ENCODE data around the gene HDAC5. TPM values are rescaled to one million over a fixed set of nuclear protein-coding genes. Genes with fewer than 3 reads are reported as not detected.
"Not testable (repeated sequence)": the region's sequence is repeated elsewhere in the genome, so short reads cannot be mapped to it uniquely, and the experiment has no call there.

Gene HDAC5
- total RNA-seq, 1 experiment from 2014 or later = 298 TPM

GRCh38 chr17:44110823-44111633, 12.4 kb downstream of the HDAC5 start:
- peak; percentile 99 to 100 for DNase-seq (ENCODE audit: low read depth in 1 of 2, low spot score in 2 of 2)
- Histone ChIP-seq H3K36me3 (peaks cover 23% of the 10 kb centered on the region), H3K9me3 (replicated peaks) (no peaks in the 10 kb centered on the region), H3K27ac (peak overlapping the region; percentile 11), H3K27me3 (replicated peaks) (no peaks in the 10 kb centered on the region), H3K4me1 (replicated peaks) (peaks cover 63% of the 10 kb centered on the region), H3K4me3 (peak overlapping the region; percentile 44)

- Histone ChIP-seq H3K36me3 (peaks cover 28% of the 10 kb centered on the region), H3K27me3 (replicated peaks) (no peaks in the 10 kb centered on the region), H3K4me3 (peak overlapping the region; percentile 44), H3K4me1 (replicated peaks) (peaks cover 56% of the 10 kb centered on the region), H3K27ac (peak overlapping the region; percentile 11), H3K9me3 (replicated peaks) (no peaks in the 10 kb centered on the region)
- DNase-seq (ENCODE audit: low read depth in 1 of 2, low spot score in 2 of 2) = no peak
Measured at GRCh38 chr17:44110011-44110686, 13.3 kb downstream of the HDAC5 start.

GRCh38 chr17:44109312-44109630, 14.2 kb downstream of the HDAC5 start:
- no peaks in the 10 kb centered on the region for H3K27me3 ChIP-seq (replicated peaks)
- H3K36me3 ChIP-seq = peaks cover 35% of the 10 kb centered on the region
- H3K9me3 ChIP-seq (replicated peaks) = no peaks in the 10 kb centered on the region
- H3K4me1 ChIP-seq (replicated peaks) = peaks cover 54% of the 10 kb centered on the region
- H3K27ac ChIP-seq = peak overlapping the region; percentile 38
- H3K4me3 ChIP-seq = peak overlapping the region; percentile 44
- no peak for DNase-seq (ENCODE audit: low read depth in 1 of 2, low spot score in 2 of 2)

GRCh38 chr17:44108440-44109311, 14.8 kb downstream of the HDAC5 start:
- Histone ChIP-seq H3K4me1 (replicated peaks) (peaks cover 54% of the 10 kb centered on the region), H3K36me3 (peaks cover 38% of the 10 kb centered on the region), H3K27me3 (replicated peaks) (no peaks in the 10 kb centered on the region), H3K9me3 (replicated peaks) (no peaks in the 10 kb centered on the region), H3K4me3 (peak overlapping the region; percentile 44), H3K27ac (peak overlapping the region; percentile 59)
- peak; percentile 99 for DNase-seq (ENCODE audit: low read depth in 1 of 2, low spot score in 2 of 2)

- Histone ChIP-seq H3K4me1 (replicated peaks) (peaks cover 67% of the 10 kb centered on the region), H3K27ac (no peak overlapping the region), H3K4me3 (no peak overlapping the region)
Measured at GRCh38 chr17:44106801-44107200, 16.6 kb downstream of the HDAC5 start.

GRCh38 chr17:44105941-44106340, 17.5 kb downstream of the HDAC5 start:
- Histone ChIP-seq H3K4me3 (no peak overlapping the region), H3K27me3 (replicated peaks) (no peaks in the 10 kb centered on the region), H3K9me3 (replicated peaks) (no peaks in the 10 kb centered on the region), H3K36me3 (peaks cover 56% of the 10 kb centered on the region), H3K27ac (no peak overlapping the region), H3K4me1 (replicated peaks) (peaks cover 67% of the 10 kb centered on the region)
- DNase-seq (ENCODE audit: low read depth in 1 of 2, low spot score in 2 of 2) = no peak

More at GRCh38 chr17:44106801-44107200, 16.6 kb downstream of the HDAC5 start:
- Histone ChIP-seq H3K36me3 (peaks cover 51% of the 10 kb centered on the region), H3K27me3 (replicated peaks) (no peaks in the 10 kb centered on the region), H3K9me3 (replicated peaks) (no peaks in the 10 kb centered on the region)
- no peak for DNase-seq (ENCODE audit: low read depth in 1 of 2, low spot score in 2 of 2)

GRCh38 chr17:44105483-44105882, 18.0 kb downstream of the HDAC5 start:
- Histone ChIP-seq H3K27ac (no peak overlapping the region), H3K9me3 (replicated peaks) (no peaks in the 10 kb centered on the region), H3K4me1 (replicated peaks) (peaks cover 67% of the 10 kb centered on the region), H3K27me3 (replicated peaks) (no peaks in the 10 kb centered on the region), H3K36me3 (peaks cover 56% of the 10 kb centered on the region), H3K4me3 (no peak overlapping the region)
- peak in 1 of 2 experiments; percentile 48 for DNase-seq (ENCODE audit: low read depth in 1 of 2, low spot score in 2 of 2)

- DNase-seq (ENCODE audit: low read depth in 1 of 2, low spot score in 2 of 2) = no peak
- Histone ChIP-seq H3K4me1 (replicated peaks) (peaks cover 68% of the 10 kb centered on the region), H3K9me3 (replicated peaks) (no peaks in the 10 kb centered on the region), H3K27ac (no peak overlapping the region), H3K27me3 (replicated peaks) (no peaks in the 10 kb centered on the region), H3K4me3 (no peak overlapping the region), H3K36me3 (peaks cover 56% of the 10 kb centered on the region)
Measured at GRCh38 chr17:44102849-44103622, 20.4 kb downstream of the HDAC5 start.

- not testable (repeated sequence) for H3K9me3 ChIP-seq (replicated peaks); H3K4me3 ChIP-seq; H3K27me3 ChIP-seq (replicated peaks); DNase-seq (ENCODE audit: low read depth in 1 of 2, low spot score in 2 of 2)
- H3K36me3 ChIP-seq = peaks cover 52% of the 10 kb centered on the region
- peak overlapping the region; percentile 92 for H3K27ac ChIP-seq
- peaks cover 68% of the 10 kb centered on the region for H3K4me1 ChIP-seq (replicated peaks)
Measured at GRCh38 chr17:44101858-44102257, 21.6 kb downstream of the HDAC5 start.

GRCh38 chr17:44097110-44097958, 26.1 kb downstream of the HDAC5 start:
- Histone ChIP-seq H3K4me3 (no peak overlapping the region), H3K36me3 (peaks cover 34% of the 10 kb centered on the region), H3K27me3 (replicated peaks) (no peaks in the 10 kb centered on the region), H3K4me1 (replicated peaks) (peaks cover 76% of the 10 kb centered on the region), H3K27ac (peak overlapping the region; percentile 94), H3K9me3 (replicated peaks) (no peaks in the 10 kb centered on the region)
- DNase-seq (ENCODE audit: low read depth in 1 of 2, low spot score in 2 of 2) = peak; percentile 99

GRCh38 chr17:44095647-44096496, 27.6 kb downstream of the HDAC5 start:
- H3K4me1 ChIP-seq (replicated peaks) = peaks cover 62% of the 10 kb centered on the region
- no peaks in the 10 kb centered on the region for H3K9me3 ChIP-seq (replicated peaks)
- H3K27me3 ChIP-seq (replicated peaks) = no peaks in the 10 kb centered on the region
- H3K36me3 ChIP-seq = peaks cover 38% of the 10 kb centered on the region
- peak overlapping the region; percentile 94 for H3K27ac ChIP-seq
- peak; percentile 95 to 97 for DNase-seq (ENCODE audit: low read depth in 1 of 2, low spot score in 2 of 2)
- H3K4me3 ChIP-seq = 0 out of 2 replicates have a peak overlapping the region, but pooled peaks have one; percentile 2

GRCh38 chr17:44095388-44095646, 28.1 kb downstream of the HDAC5 start:
- peak overlapping the region; percentile 94 for H3K27ac ChIP-seq
- peaks cover 44% of the 10 kb centered on the region for H3K36me3 ChIP-seq
- no peak overlapping the region for H3K4me3 ChIP-seq

More at GRCh38 chr17:44095388-44095646, 28.1 kb downstream of the HDAC5 start:
- no peaks in the 10 kb centered on the region for H3K9me3 ChIP-seq (replicated peaks)
- H3K27me3 ChIP-seq (replicated peaks) = no peaks in the 10 kb centered on the region
- H3K4me1 ChIP-seq (replicated peaks) = peaks cover 56% of the 10 kb centered on the region
- no peak for DNase-seq (ENCODE audit: low read depth in 1 of 2, low spot score in 2 of 2)
